Thoracic aorta (tissue), 2 donors: Measurements from ENCODE around the gene BMPR1A. TPM values are rescaled to one million over a fixed set of nuclear protein-coding genes. Genes with fewer than 3 reads are reported as not detected.

Experiments used
- ATAC-seq: fragments of 150-250 bp; one replicate; pipeline ENCODE4 v1.8.0; 2017; ENCODE audit warnings: low read depth; ENCODE audit not compliant: insufficient number of reproducible peaks, low FRiP score
- DNase-seq: peaks from one replicate; pipeline ENCODE4 v3.0.0-alpha.2; 2020; ENCODE audit warnings: low spot score
- H3K27ac ChIP-seq, 2 donors: fragments of 200-600 bp; sonication (generic); 1 replicate in 1 of 2; 2 replicates in 1 of 2; pipeline ENCODE4 v1.5.1; 2016; ENCODE audit warnings: mild to moderate bottlenecking in 2 of 2, moderate library complexity in 2 of 2
- H3K27me3 ChIP-seq: fragments of 200-600 bp; sonication (generic); replicated peaks from 2 replicates; pipeline ENCODE4 v1.6.0; 2016; ENCODE audit warnings: mild to moderate bottlenecking; ENCODE audit not compliant: insufficient read depth
- H3K36me3 ChIP-seq: fragments of 200-600 bp; sonication (generic); one replicate; pipeline ENCODE4 v1.5.1; 2016
- H3K4me1 ChIP-seq, 2 donors: fragments of 200-600 bp; sonication (generic); 1 replicate in 1 of 2; 2 replicates in 1 of 2; pipeline versions ENCODE4 v1.5.1 to v1.6.0; 2016; ENCODE audit warnings: low read depth in 2 of 2, mild to moderate bottlenecking in 1 of 2; ENCODE audit not compliant: control insufficient read depth in 1 of 2
- H3K4me3 ChIP-seq: fragments of 200-600 bp; sonication (generic); 2 replicates; pipeline ENCODE4 v1.5.1; 2016; ENCODE audit warnings: mild to moderate bottlenecking
- H3K9me3 ChIP-seq: fragments of 200-600 bp; sonication (generic); 2 replicates; pipeline ENCODE4 v1.5.1; 2016
- CTCF ChIP-seq: fragments of 200-600 bp; sonication (generic); IDR thresholded peaks from one replicate; pipeline ENCODE4 v1.5.1; 2019; ENCODE audit warnings: antibody characterized with exemption
- total RNA-seq, 2 donors: library from RNA; depleted of rRNA; stranded (reverse); fragments of >200 nt; gene quantifications; one replicate each; pipeline versions ENCODE4 v1.1.0 to v1.2.3, GENCODE V29; 2016

Gene BMPR1A
- total RNA-seq, 2 donors from 2014 or later: 69.0 to 130 TPM

- ATAC-seq (no peak), DNase-seq (peak; percentile 1)
- Histone ChIP-seq H3K4me1 (peaks cover 17 to 48% of the 10 kb centered on the region in 2 donors), H3K9me3 (no peaks in the 10 kb centered on the region), H3K4me3 (no peak overlapping the region), H3K27me3 (no peaks in the 10 kb centered on the region), H3K36me3 (no peaks in the 10 kb centered on the region), H3K27ac (no peak overlapping the region)
- no peak for TF ChIP-seq CTCF
These were observed 184.3 kb downstream of the BMPR1A start for GRCh38 chr10:86940677-86941076.

GRCh38 chr10:86941426-86941825 lies 185.0 kb downstream of the BMPR1A start:
- Histone ChIP-seq H3K4me3 (no peak overlapping the region), H3K27me3 (no peaks in the 10 kb centered on the region), H3K9me3 (no peaks in the 10 kb centered on the region), H3K4me1 (peaks cover 23 to 55% of the 10 kb centered on the region in 2 donors), H3K27ac (no peak overlapping the region), H3K36me3 (no peaks in the 10 kb centered on the region)
- no peak for TF ChIP-seq CTCF
- ATAC-seq (no peak), DNase-seq (no peak)

- H3K4me3 ChIP-seq: peak overlapping the region; percentile 60
- H3K36me3 ChIP-seq: no peaks in the 10 kb centered on the region
- peak overlapping the region in 1 of 2 donors; percentile 59 for H3K27ac ChIP-seq
- H3K27me3 ChIP-seq: no peaks in the 10 kb centered on the region
- no peaks in the 10 kb centered on the region for H3K9me3 ChIP-seq
- TF ChIP-seq CTCF: no peak
- peaks cover 21 to 52% of the 10 kb centered on the region in 2 donors for H3K4me1 ChIP-seq
- no peak for ATAC-seq
- no peak for DNase-seq
These were observed 185.6 kb downstream of the BMPR1A start for GRCh38 chr10:86941991-86942421.

GRCh38 chr10:86942441-86943315 lies 186.3 kb downstream of the BMPR1A start:
- H3K27me3 ChIP-seq: no peaks in the 10 kb centered on the region
- H3K36me3 ChIP-seq: no peaks in the 10 kb centered on the region
- DNase-seq (peak; percentile 1), ATAC-seq (no peak)
- peaks cover 16 to 47% of the 10 kb centered on the region in 2 donors for H3K4me1 ChIP-seq
- TF ChIP-seq CTCF: no peak
- peak overlapping the region; percentile 60 for H3K4me3 ChIP-seq
- no peaks in the 10 kb centered on the region for H3K9me3 ChIP-seq
- H3K27ac ChIP-seq: peak overlapping the region in 1 of 2 donors; percentile 59

- no peak overlapping the region for H3K27ac ChIP-seq
- H3K27me3 ChIP-seq: no peaks in the 10 kb centered on the region
- no peak for TF ChIP-seq CTCF
- peaks cover 15 to 40% of the 10 kb centered on the region in 2 donors for H3K4me1 ChIP-seq
- H3K36me3 ChIP-seq: no peaks in the 10 kb centered on the region
- no peak for ATAC-seq
- peak; percentile 1 for DNase-seq
- no peaks in the 10 kb centered on the region for H3K9me3 ChIP-seq
- H3K4me3 ChIP-seq: no peak overlapping the region
These were observed 187.1 kb downstream of the BMPR1A start for GRCh38 chr10:86943316-86944030.
